GM19452 (cell line): ENCODE data around the gene TLR2.
A peak's percentile ranks its signal among the peaks of the same experiment; 100 is the strongest.
"Not testable (repeated sequence)": the region's sequence is repeated elsewhere in the genome, so short reads cannot be mapped to it uniquely, and the experiment has no call there.

ENCODE experiments used
- ATAC-seq: cut with Tn5 transposase; IDR thresholded peaks from one replicate; pipeline ENCODE4 v1.9.1; 2021; ENCODE audit not compliant: unreplicated experiment

The TLR2 gene

DNA sequence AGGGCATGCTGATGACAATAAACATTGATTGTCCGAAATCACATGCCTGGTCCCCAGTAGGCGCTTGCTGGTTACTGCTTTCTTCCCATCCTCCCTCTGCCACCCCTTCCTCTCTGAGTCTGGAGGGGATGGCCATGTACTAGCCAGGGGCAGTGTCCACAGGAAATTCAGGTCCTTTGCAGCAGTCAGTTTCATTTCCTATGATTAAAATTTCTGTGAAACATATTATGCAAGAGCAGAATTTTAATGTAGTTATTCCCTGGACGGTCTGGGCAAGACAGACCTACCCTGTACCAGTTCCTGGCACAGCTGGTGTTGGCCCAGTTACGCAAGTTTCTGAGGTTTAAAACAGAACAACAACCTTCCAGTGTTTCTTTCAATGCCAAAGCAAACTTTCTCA is 28.2 kb upstream of the TLR2 start:
- ATAC-seq: no peak

DNA sequence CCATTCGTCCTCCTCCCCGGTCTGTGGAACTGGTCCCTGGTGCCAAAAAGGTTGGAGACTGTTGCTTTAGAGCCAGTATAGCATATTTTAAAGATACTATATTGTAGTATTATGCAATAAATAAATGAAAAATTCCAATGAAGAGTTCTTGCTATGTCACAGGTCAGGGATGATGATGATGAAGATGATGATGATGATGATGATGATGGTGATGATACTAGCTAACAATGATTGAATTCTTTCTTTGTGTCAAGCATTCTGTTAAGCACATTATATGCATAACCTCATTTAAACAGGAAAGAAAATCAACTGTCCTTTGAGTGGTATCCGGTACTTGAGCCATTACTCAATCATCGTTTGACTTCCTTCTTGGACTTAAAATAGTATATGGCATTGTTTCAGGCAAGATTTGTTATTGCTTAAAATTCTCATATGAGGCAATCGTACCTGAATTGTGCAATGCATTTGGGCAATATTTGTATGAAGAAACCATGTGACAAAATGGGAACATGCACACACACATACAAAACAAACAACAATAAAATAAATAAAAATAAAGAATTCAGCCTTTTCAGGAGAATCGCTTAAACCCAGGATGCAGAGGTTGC is 22.8 kb upstream of the TLR2 start:
- ATAC-seq: no peak

DNA sequence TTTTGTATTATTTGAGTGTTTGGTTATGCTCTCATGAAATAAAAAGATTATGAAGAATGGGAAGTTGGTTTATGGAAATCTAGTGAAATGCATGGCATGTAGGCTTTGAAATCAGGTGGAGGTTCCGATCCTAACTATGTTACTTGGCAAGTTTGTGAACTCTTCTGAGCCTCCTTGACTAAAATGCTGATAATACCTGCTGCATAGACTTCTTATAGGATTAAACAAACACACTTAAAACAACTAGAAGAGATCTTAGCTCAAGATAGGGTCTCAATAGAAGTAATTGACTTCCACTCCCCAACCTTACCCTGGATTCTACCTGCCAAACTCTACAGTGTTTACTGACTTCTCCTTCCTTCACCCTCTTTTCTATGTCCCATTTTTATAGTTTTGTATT is 22.2 kb upstream of the TLR2 start:
- no peak for ATAC-seq

DNA sequence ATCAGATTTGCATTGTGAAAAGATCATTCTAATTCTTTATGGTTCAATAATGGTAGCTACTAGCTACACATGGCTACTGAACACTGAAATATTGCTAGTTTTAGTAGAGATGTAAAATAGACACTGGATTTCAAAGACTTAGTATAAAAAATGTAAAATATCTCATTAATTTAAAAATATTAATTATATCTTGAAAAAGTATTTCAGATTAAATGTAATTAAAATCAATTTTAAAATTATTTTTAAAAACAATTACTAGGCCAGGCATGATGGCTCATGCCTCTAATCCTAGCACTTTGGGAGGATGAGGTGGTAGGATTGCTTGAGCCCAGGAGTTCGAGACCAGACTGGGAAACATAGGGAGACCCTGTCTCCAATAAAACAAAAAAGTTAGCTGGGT is 20.4 kb upstream of the TLR2 start:
- ATAC-seq: no peak

DNA sequence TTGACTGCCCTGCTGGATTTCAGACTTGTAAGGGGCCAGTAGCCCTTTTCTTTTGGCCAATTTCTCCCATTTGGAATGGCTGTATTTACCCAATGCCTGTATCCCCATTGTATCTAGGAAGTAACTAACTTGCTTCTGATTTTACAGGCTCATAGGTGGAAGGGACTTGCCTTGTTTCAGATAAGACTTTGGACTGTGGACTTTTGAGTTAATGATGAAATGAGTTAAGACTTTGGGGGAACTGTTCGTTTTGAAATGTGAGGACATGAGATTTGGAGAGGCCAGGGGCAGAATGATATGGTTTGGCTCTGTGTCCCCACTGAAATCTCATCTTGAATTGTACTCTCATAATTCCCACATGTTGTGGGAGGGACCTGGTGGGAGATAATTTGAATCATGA is 17.6 kb upstream of the TLR2 start:
- not testable (repeated sequence) for ATAC-seq

DNA sequence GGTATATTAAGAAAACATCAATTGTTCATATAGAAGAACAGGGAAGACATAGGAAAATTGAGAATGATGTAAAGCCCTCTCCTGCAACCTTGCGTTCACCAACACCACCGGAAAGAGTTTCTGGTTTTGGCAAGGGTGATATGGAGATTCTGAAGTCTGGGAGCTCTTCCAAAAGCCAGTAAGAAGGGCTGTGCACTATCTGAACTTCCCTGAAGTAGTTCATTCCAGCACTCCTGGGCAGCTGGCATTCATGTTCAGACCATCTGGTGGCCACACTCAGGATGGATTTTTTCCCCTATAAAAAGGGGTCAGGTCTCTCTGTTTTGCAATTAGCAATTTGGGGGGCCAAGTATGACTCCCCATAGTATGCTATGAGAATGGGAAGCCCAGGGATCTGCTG is 15.4 kb upstream of the TLR2 start:
- ATAC-seq: no peak

DNA sequence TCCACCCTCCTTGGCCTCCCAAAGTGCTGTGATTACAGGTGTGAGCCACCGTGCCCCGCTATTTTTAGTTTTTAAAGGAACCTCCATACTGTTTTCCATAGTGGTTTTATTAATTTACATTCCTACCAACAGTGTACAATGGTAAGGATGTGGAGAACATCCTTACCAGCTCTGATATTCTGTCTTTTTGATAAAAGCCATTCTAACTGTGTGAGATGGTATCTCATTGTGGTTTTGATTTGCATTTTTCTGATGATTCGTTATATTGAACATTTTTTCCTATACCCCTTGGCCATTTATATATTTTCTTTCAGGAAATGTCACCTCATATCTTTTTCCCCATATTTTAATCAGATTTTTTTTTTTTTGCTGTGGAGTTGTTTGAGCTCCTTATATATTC is 14.2 kb upstream of the TLR2 start:
- ATAC-seq: no peak

DNA sequence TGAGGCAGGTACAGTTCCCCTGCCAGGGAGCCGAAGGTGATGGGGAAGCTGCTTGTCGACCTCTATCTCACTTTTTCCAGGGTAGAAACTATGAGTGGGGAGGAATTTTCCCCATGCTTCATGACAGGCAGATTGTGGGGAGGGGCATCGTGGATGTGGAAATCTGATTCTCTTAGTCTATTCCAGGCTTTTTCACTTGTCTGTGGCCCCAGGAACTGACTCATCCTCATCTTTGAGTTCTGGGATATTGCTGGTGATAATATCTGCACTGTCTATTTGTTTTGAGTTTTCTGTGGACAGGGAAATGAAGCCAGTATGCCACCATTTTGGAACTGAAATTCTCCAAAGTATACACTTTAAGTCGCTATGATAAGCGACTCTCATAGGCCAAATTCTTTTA is 7.6 kb upstream of the TLR2 start:
- no peak for ATAC-seq

DNA sequence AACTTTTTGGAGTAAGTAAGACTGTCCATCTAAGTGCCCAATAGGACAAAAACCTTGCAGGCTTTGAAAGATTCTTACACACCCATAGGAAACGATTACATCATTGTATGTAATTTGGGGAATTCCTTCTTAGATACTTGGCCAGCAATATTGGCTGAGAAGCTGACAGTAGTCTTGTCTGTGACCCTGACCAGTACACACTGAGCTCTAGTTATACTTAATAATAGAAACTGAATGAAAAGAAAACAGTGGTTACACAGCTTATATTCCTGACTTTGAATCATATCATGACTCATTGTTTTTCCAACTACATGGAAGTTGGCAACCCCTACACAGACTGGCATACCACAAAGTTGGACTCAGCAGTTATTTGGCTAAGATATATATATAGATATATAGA is 7.1 kb upstream of the TLR2 start:
- ATAC-seq: no peak

DNA sequence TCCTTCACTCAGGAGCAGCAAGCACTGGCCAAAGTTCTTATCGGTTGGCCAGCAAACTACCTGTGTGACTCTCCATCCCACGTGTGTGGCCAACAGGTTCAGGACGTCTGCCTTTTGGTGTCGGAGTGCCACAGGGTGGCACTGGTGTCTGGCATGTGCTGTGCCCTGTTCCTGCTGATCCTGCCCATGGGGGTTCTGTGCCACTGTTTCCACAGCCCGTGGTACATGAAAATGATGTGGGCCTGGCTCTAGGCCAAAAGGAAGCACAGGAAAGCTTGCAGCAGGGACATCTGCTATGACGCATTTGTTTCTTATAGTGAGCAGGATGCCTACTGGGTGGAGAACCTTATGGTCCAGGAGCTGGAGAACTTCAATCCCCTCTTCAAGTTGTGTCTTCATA is 4.6 kb upstream of the TLR2 start:
- no peak for ATAC-seq

DNA sequence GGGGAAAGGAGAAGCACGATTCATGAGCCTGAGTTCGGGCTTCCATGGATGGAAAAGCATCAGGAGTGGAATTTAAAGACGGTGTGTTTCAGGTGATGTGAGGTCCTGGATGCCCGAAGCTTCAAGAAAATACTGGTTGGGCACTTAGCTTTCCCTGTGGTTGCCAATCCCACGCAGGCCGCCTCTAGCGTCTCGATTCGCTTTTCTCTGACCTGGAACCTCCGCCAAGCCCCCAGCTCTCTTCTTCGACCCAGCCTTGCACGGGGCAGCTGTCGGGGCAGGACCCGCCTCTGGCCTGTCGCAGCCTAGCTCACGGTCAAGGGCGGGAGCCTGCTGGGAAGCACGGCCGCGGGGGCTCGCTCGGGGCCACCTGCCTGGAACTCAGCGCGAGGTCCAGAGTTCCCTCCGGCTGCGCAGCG is 308 bp upstream of the TLR2 start:
- no peak for ATAC-seq

DNA sequence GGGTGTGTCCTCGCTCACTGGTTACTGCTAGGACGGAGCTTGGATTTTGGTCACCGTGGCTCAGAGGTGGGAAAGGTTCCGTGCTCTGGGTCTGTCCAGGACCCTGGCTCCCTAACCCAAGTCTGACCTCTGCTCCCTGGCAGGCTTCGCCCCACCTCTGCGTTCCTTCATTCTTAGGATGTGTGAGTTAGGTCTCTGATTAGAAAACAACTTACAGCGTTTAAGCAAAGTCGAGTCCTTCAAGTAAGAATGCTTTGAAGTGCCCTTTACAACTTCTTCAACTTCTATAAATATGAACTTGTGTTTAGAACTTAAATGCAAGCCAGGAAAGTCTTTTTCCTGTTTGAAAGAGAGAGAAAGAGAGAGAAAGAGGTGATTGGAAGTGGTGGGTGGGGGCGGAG is 891 bp downstream of the TLR2 start:
- no peak for ATAC-seq

DNA sequence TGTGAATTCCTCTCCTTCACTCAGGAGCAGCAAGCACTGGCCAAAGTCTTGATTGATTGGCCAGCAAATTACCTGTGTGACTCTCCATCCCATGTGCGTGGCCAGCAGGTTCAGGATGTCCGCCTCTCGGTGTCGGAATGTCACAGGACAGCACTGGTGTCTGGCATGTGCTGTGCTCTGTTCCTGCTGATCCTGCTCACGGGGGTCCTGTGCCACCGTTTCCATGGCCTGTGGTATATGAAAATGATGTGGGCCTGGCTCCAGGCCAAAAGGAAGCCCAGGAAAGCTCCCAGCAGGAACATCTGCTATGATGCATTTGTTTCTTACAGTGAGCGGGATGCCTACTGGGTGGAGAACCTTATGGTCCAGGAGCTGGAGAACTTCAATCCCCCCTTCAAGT is 20.4 kb downstream of the TLR2 start:
- no peak for ATAC-seq

DNA sequence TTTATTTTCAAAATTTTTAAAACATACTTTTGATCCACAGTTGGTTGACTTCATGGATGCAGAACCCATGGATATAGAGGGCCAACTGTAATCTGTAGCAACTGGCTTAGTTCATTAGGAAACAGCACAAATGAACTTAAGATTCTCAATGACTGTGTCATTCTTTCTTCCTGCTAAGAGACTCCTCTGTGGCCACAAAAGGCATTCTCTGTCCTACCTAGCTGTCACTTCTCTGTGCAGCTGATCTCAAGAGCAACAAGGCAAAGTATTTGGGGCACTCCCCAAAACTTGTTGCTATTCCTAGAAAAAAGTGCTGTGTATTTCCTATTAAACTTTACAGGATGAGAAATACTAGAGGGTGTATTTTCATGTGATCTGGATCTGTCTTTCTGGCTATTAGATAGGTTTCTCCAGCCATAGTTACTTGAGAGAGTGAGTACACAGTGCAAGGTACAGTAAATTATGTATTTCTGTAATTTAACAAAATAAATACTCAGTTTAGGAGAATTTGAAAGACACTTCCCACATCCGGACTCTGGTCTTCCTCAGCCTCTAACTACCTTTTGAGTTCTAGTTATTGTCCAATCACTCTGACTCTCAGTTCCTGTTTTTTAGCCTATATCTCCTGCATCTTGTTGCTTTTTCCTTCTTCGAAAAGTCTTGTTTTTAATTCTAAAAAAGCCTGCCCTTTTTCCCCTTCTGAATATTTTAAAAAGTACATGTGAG is 21.8 kb downstream of the TLR2 start:
- ATAC-seq: peak; percentile 82

DNA sequence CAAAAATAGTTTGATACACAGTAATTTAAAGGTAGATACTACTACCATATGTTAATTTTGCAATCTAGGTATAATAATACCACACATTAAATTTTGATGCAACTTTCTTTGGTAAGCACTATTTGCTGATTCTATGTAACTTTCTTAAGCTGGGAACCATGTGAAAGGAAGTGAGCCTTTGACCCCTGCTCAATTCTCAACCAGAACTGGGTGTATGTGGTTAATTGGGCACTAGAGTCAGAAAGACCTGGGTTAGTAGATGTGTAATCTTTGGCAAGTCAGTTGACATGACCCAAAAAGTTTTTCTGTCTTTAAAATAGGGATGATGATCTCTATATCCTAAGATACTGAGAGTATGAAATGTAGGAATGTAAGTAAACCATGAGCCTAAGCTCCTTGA is 22.4 kb downstream of the TLR2 start:
- ATAC-seq: peak; percentile 43

DNA sequence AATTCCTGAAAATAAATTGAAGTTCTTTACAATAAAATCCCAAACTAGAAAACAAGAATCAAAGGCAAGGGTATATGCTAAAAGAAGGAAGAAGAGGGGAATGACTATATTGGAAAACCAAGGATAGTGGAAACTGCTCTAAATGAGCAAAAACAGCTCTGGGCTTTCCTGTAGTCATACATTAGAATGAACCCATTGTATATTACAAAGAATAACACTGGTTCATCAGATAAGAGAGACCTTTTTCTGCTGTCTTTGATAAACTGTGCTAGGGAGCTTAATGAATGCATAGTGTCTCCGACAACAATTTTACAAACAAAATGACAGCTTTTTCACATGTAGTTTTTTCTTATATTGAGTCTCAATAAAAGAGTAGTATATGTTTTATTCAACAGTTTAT is 26.6 kb downstream of the TLR2 start:
- ATAC-seq: no peak

DNA sequence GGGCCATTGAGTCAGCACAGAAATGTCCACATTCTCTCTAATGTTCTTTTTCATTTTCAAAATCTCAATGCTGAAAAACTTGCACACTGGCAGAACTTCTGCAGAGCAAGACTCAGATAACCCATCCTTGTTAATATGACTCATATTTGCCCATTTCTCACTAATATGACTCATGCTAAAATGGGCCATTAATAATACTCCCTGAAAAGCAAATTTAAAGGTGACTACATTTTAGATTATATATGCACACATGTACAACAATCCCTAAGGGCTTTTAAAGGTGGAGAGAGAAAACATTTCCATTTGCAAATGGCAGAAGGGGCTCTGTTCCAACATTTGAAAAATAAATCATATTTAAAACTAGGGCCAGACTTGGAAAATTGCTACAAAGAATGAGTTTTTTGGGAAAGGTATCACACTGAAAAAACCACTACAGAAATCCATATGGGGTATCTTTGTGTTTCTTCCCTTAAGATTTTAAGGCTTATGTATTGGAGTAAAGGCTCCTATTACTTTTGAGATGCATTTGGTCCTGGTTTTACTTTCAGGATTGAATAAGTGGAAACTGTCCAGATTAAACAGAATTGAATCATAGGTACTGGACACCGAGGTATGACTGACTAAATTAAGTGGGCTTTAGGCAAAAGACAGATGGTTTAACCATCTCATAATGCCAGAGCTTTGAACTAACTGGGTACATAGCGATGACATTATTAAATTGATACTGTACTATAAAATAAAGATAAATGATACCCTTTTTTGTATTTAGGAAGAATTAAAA is 30.0 kb downstream of the TLR2 start:
- ATAC-seq: no peak

DNA sequence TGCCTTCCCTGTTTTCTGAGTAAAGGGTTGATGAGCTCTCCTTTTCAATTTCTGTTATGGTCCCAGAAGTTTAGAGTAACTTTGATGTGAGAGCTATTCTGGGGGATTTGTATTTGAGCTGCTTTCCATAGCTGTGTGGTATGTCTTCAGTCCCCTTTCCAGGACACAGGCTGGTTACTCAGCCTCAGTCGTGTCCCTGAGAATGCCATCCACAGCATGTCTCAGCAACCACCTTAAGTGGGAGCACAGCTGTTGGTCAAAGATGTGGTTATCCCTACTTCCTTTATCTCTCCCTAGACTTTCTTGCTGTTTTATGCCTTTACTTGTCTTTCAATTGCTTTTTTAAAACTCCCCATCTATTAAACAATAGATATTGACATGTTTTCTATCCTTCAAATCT is 38.0 kb downstream of the TLR2 start:
- ATAC-seq: no peak

DNA sequence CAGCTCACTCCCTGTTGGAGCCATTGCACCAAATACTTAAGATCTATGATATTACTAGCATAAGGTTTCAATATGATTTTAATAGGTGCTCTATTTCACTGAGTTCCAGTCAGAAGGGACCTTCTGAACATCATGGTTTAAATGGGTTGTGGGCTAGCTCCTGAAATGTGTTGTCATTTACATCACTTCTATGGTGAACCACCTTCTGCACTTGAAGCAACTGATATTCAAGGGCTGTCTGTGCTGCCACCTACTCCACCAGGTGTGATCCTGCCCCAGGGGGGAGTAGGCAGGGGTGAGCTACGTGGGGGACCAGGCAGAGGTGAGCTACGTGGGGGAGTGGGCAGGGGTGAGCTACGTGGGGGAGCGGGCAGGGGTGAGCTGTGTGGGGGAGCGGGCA is 40.5 kb downstream of the TLR2 start:
- no peak for ATAC-seq

DNA sequence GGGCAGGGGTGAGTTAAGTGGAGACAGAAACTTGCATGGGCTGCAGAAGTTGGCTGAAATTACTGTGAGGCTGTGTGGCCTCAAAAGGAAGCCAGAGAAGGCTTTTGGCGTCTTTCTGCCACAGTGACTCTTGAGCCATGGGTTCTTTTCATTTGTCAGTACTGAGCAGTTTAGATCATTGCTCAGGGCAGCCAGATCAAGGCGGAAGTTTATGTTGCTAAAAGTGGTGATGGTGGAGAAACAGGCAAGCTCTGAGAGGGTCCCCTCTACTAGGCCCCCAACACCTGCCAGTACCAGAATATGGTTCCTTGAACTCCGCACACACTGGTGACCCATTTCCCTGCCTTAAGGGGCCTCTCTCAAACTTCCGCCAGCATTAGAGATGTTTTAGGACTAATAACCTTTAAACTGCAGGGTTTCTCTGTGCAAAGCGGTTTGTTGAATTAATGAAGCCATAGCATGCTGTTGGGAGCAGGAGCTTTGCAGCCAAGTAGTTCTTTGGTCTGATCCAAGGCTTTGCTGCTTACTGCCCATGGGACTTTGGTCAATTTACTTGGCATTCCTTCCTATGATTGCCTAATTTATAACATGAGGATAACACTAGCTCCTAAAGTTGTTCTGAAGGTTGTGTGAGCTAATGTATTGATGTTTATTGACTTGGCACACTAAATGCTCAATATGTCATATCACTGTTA is 41.2 kb downstream of the TLR2 start:
- no peak for ATAC-seq

DNA sequence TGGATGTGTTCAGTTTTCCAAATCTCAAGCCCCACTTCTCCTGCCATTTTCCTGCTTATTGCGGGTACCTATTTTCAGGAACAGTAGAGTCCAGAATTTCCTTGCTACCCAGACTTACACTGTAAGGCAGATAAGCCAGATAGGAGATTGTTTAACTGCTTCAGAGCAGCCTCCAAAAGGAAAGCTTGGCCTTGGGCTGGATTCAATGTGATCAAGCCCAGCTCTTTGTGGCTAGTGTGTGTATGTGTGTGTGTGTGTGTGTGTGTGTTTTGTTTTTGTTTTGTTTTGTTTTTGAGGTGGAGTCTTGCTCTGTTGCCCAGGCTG is 41.7 kb downstream of the TLR2 start:
- ATAC-seq: no peak

DNA sequence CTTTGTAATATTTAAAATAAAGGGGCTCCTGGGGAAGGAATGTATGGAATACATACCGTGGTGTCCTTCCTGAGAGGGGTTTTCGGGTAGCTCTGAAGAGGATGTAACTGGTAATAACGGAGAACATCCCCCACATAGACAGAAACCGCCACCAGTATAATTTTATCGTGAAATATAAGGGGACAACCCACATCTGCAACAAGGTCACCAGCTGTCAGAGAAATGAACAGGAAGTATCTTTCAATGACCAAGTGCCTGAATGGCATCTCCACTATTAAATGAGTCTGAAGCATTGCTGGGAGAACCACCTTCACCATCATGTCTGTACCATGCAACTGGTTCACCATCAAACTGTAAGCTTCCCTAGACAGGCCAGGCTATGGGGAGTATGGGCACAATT is 44.1 kb downstream of the TLR2 start:
- ATAC-seq: peak; percentile 31
